Spleen (tissue), 7 donors: ENCODE data around the gene FAH.

Source experiments
- CTCF ChIP-seq, 11 experiments: fragments of 200-600 bp in 7 of 11; fragments of 450-650 bp in 4 of 11; sonication (generic) in 4 of 11; IDR thresholded peaks in 8 of 11; conservative IDR thresholded peaks in 3 of 11; 1 replicate in 7 of 11; 2 replicates in 4 of 11; pipeline versions ENCODE4 v1.4.0 to v1.8.0; 2016 to 2021; ENCODE audit warnings: antibody characterized with exemption in 11 of 11, inconsistent platforms in 4 of 11, mild to moderate bottlenecking in 1 of 11
- POLR2A ChIP-seq, 3 donors: fragments of 450-650 bp; IDR thresholded peaks; one replicate each; pipeline ENCODE4 v1.5.1; 2017; ENCODE audit warnings: antibody characterized with exemption in 3 of 3, mild to moderate bottlenecking in 1 of 3
- POLR2AphosphoS5 ChIP-seq, 3 donors: sonication (generic); formaldehyde crosslinking; IDR thresholded peaks; one replicate each; pipeline ENCODE4 v1.5.1; 2017; ENCODE audit warnings: antibody characterized with exemption in 3 of 3
- donor health status: DM: no; HTN: no; CAD: no; lungs with moderate emphysema.
- donor health status: DM: no; HTN: no; CAD: no.
- donor health status: DM: no; HTN: no; CAD: no.

GRCh38 chr15:80140909-80141308 is 11.9 kb upstream of the FAH start:
- TF ChIP-seq POLR2AphosphoS5 (IDR thresholded peaks at IDR 0.05) = no peak
- TF ChIP-seq CTCF (IDR thresholded peaks at IDR 0.05 in 8 of 11, conservative IDR thresholded peaks at IDR 0.05 in 3 of 11) = no peak
- TF ChIP-seq POLR2A (IDR thresholded peaks at IDR 0.05) = no peak
